A549 (cell line): Measurements from ENCODE around the gene FAM13A.

Experiments
- CTCF ChIP-seq: fragments of >200 bp; sonication (Bioruptor Twin); formaldehyde crosslinking; IDR thresholded peaks from 3 replicates; pipeline ENCODE4 v1.5.1; 2016
- HEYL ChIP-seq: fragments of 250-450 bp; sonication (Bioruptor Pico); IDR thresholded peaks from 2 replicates; pipeline ENCODE4 v1.8.0; 2021; ENCODE audit warnings: mild to moderate bottlenecking, moderate library complexity
- MAX ChIP-seq: IDR thresholded peaks from 2 replicates; pipeline ENCODE4 v1.6.1; 2012
- POLR2A ChIP-seq: IDR thresholded peaks from 2 replicates; pipeline ENCODE4 v1.6.1; 2012; ENCODE audit warnings: mild to moderate bottlenecking, low read length
- REST ChIP-seq: fragments of 200-600 bp; sonication (generic); IDR thresholded peaks from 2 replicates; pipeline ENCODE4 v1.6.1; 2016; ENCODE audit warnings: antibody characterized with exemption, mild to moderate bottlenecking, moderate library complexity

GRCh38 chr4:88817740-88818139 lies 239.2 kb downstream of the FAM13A start:
- TF ChIP-seq CTCF (no peak), REST (no peak), MAX (no peak), HEYL (CRISPR knock-in tag) (no peak), POLR2A (no peak)
